ENCODE results near the gene CHAF1A. TPM values are rescaled to one million over a fixed set of nuclear protein-coding genes. Genes with fewer than 3 reads are reported as not detected.

CHAF1A gene
- total RNA-seq, 1 donor from 2014 or later, result 6.6 TPM

GRCh38 chr19:4452230-4452990 lies 50.0 kb downstream of the CHAF1A start:
- no peak for DNase-seq (ENCODE audit: low spot score)
- H3K27me3 Mint-ChIP-seq (ENCODE audit: low read depth), result no peaks in the 10 kb centered on the region
- peaks cover 16% of the 10 kb centered on the region for H3K36me3 Mint-ChIP-seq (ENCODE audit: low read depth)
- TF ChIP-seq CTCF (IDR thresholded peaks at IDR 0.05), result no peak
- no peak overlapping the region for H3K27ac Mint-ChIP-seq (ENCODE audit: unreplicated experiment)
- H3K4me3 Mint-ChIP-seq (ENCODE audit: unreplicated experiment), result no peak overlapping the region
- peaks cover 23% of the 10 kb centered on the region for H3K4me1 Mint-ChIP-seq (ENCODE audit: low read depth)
- no peaks in the 10 kb centered on the region for H3K9me3 Mint-ChIP-seq (ENCODE audit: low read depth)

- no peak for TF ChIP-seq CTCF (IDR thresholded peaks at IDR 0.05)
- Mint-ChIP-seq H3K9me3 (ENCODE audit: low read depth) (no peaks in the 10 kb centered on the region), H3K27ac (ENCODE audit: unreplicated experiment) (no peak overlapping the region), H3K4me1 (ENCODE audit: low read depth) (peaks cover 26% of the 10 kb centered on the region), H3K27me3 (ENCODE audit: low read depth) (no peaks in the 10 kb centered on the region), H3K4me3 (ENCODE audit: unreplicated experiment) (no peak overlapping the region), H3K36me3 (ENCODE audit: low read depth) (peaks cover 15% of the 10 kb centered on the region)
- no peak for DNase-seq (ENCODE audit: low spot score)
Observed at GRCh38 chr19:4453232-4454179, 51.1 kb downstream of the CHAF1A start.

- Mint-ChIP-seq H3K27ac (ENCODE audit: unreplicated experiment) (peak overlapping the region; percentile 79), H3K4me3 (ENCODE audit: unreplicated experiment) (peak overlapping the region; percentile 98), H3K4me1 (ENCODE audit: low read depth) (peaks cover 26% of the 10 kb centered on the region), H3K36me3 (ENCODE audit: low read depth) (peaks cover 8% of the 10 kb centered on the region), H3K9me3 (ENCODE audit: low read depth) (no peaks in the 10 kb centered on the region), H3K27me3 (ENCODE audit: low read depth) (no peaks in the 10 kb centered on the region)
- no peak for TF ChIP-seq CTCF (IDR thresholded peaks at IDR 0.05)
- DNase-seq (ENCODE audit: low spot score), result no peak
Observed at GRCh38 chr19:4454747-4455718, 52.6 kb downstream of the CHAF1A start.

GRCh38 chr19:4455719-4456475 lies 53.5 kb downstream of the CHAF1A start:
- TF ChIP-seq CTCF (IDR thresholded peaks at IDR 0.05), result peak; percentile 21
- H3K27ac Mint-ChIP-seq (ENCODE audit: unreplicated experiment), result peak overlapping the region; percentile 99
- DNase-seq (ENCODE audit: low spot score), result no peak
- H3K4me1 Mint-ChIP-seq (ENCODE audit: low read depth), result peaks cover 26% of the 10 kb centered on the region
- no peaks in the 10 kb centered on the region for H3K27me3 Mint-ChIP-seq (ENCODE audit: low read depth)
- no peaks in the 10 kb centered on the region for H3K9me3 Mint-ChIP-seq (ENCODE audit: low read depth)
- H3K4me3 Mint-ChIP-seq (ENCODE audit: unreplicated experiment), result peak overlapping the region; percentile 98
- H3K36me3 Mint-ChIP-seq (ENCODE audit: low read depth), result peaks cover 5% of the 10 kb centered on the region

Data from chondrocyte (in vitro differentiated cells).